ENCODE results near the gene CELF1. TPM values are rescaled to one million over a fixed set of nuclear protein-coding genes. Genes with fewer than 3 reads are reported as not detected.

CELF1 gene
- total and polyA plus RNA-seq, 2 of the 13 experiments (the other 11 are each of a cell fraction or from before 2014, with no cell fraction given) = 69.0 to 80.1 TPM

DNA sequence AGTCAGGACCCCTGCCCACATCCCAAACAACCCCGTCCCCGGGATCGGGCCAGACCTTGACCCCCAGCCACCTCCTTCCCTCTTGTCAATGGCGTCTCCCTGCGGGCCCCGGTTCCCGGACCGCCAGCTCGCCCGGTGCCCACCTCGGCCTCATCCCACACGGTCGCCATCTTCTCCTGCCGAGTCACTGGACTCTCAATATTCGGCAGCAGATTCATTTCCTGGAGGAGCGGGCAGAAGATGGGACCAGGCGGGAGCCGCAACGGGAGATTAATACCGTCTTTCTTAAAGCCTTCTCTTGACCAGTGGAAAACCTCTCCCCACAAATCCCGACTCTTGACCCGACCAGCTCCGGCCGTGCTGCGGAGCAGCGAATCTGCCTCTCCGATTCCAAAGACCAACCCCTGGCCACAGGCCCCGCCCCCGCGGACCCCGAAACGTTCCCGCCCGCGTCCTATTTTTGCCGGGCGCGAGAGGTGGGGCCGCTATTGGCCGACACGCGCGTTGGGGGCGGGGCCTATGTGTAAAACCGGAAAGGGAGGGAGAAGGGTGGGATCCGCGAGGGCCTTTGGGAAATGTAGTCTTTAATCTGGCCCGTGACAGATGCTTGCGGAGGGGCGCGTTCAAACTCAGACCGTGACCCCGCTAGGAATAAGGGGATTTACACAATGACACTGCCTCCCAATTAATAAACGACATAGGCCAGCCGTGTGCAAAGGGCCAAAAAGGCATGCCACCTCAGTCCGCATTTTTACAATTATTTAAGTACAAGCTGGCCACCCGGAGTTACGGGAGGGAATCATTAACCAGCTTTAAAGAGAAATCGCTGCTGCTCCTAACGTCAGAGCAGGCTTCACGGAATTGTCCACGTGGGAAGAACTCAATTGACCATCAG lies 126.6 kb downstream of the CELF1 start, which contains the start of gene PSMC3 (continued):
- TF ChIP-seq ZNF224 (CRISPR knock-in tag; IDR thresholded peaks at IDR 0.05) (no peak), PITX1 (CRISPR knock-in tag; IDR thresholded peaks at IDR 0.05) (no peak), SIX4 (CRISPR knock-in tag; IDR thresholded peaks at IDR 0.05) (0 out of 2 replicates have a peak, but pooled peaks have one; percentile 20), CSRNP2 (CRISPR knock-in tag; conservative IDR thresholded peaks at IDR 0.05; ENCODE audit: low read depth) (no peak), SUZ12 (IDR thresholded peaks at IDR 0.05; ENCODE audit: low read depth, low read length) (peak; percentile 57; the same call in 1 of the 2 replicates), ARID2 (CRISPR knock-in tag; IDR thresholded peaks at IDR 0.05; ENCODE audit: borderline replicate concordance) (0 out of 2 replicates have a peak, but pooled peaks have one; percentile 66), ZNF362 (CRISPR knock-in tag; IDR thresholded peaks at IDR 0.05; ENCODE audit: borderline replicate concordance) (no peak), ZNF10 (CRISPR knock-in tag; IDR thresholded peaks at IDR 0.05; ENCODE audit: borderline replicate concordance, low read depth) (no peak), ZNF329 (CRISPR knock-in tag; IDR thresholded peaks at IDR 0.05; ENCODE audit: low read depth) (no peak), ZNF703 (CRISPR knock-in tag; IDR thresholded peaks at IDR 0.05; ENCODE audit: borderline replicate concordance) (peak; percentile 41; the same call in 1 of the 2 replicates), ZMYM3 (CRISPR knock-in tag; IDR thresholded peaks at IDR 0.05) (peak; percentile 28; the same call in 1 of the 2 replicates), CC2D1A (CRISPR knock-in tag; IDR thresholded peaks at IDR 0.05) (no peak)
- TF ChIP-seq, protein P1, sequence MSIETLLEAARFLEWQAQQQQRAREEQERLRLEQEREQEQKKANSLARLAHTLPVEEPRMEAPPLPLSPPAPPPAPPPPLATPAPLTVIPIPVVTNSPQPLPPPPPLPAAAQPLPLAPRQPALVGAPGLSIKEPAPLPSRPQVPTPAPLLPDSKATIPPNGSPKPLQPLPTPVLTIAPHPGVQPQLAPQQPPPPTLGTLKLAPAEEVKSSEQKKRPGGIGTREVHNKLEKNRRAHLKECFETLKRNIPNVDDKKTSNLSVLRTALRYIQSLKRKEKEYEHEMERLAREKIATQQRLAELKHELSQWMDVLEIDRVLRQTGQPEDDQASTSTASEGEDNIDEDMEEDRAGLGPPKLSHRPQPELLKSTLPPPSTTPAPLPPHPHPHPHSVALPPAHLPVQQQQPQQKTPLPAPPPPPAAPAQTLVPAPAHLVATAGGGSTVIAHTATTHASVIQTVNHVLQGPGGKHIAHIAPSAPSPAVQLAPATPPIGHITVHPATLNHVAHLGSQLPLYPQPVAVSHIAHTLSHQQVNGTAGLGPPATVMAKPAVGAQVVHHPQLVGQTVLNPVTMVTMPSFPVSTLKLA (IDR thresholded peaks at IDR 0.05) = peak; percentile 72
- TF ChIP-seq, protein P2, sequence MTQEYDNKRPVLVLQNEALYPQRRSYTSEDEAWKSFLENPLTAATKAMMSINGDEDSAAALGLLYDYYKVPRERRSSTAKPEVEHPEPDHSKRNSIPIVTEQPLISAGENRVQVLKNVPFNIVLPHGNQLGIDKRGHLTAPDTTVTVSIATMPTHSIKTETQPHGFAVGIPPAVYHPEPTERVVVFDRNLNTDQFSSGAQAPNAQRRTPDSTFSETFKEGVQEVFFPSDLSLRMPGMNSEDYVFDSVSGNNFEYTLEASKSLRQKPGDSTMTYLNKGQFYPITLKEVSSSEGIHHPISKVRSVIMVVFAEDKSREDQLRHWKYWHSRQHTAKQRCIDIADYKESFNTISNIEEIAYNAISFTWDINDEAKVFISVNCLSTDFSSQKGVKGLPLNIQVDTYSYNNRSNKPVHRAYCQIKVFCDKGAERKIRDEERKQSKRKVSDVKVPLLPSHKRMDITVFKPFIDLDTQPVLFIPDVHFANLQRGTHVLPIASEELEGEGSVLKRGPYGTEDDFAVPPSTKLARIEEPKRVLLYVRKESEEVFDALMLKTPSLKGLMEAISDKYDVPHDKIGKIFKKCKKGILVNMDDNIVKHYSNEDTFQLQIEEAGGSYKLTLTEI (CRISPR knock-in tag; conservative IDR thresholded peaks at IDR 0.05) = no peak
- TF ChIP-seq, protein P3, sequence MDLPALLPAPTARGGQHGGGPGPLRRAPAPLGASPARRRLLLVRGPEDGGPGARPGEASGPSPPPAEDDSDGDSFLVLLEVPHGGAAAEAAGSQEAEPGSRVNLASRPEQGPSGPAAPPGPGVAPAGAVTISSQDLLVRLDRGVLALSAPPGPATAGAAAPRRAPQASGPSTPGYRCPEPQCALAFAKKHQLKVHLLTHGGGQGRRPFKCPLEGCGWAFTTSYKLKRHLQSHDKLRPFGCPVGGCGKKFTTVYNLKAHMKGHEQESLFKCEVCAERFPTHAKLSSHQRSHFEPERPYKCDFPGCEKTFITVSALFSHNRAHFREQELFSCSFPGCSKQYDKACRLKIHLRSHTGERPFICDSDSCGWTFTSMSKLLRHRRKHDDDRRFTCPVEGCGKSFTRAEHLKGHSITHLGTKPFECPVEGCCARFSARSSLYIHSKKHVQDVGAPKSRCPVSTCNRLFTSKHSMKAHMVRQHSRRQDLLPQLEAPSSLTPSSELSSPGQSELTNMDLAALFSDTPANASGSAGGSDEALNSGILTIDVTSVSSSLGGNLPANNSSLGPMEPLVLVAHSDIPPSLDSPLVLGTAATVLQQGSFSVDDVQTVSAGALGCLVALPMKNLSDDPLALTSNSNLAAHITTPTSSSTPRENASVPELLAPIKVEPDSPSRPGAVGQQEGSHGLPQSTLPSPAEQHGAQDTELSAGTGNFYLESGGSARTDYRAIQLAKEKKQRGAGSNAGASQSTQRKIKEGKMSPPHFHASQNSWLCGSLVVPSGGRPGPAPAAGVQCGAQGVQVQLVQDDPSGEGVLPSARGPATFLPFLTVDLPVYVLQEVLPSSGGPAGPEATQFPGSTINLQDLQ (CRISPR knock-in tag; IDR thresholded peaks at IDR 0.05) = 0 out of 2 replicates have a peak, but pooled peaks have one; percentile 51
- TF ChIP-seq, protein P4, sequence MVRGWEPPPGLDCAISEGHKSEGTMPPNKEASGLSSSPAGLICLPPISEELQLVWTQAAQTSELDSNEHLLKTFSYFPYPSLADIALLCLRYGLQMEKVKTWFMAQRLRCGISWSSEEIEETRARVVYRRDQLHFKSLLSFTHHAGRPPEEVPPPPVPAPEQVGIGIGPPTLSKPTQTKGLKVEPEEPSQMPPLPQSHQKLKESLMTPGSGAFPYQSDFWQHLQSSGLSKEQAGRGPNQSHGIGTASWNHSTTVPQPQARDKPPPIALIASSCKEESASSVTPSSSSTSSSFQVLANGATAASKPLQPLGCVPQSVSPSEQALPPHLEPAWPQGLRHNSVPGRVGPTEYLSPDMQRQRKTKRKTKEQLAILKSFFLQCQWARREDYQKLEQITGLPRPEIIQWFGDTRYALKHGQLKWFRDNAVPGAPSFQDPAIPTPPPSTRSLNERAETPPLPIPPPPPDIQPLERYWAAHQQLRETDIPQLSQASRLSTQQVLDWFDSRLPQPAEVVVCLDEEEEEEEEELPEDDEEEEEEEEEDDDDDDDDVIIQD (CRISPR knock-in tag; IDR thresholded peaks at IDR 0.05; ENCODE audit: low read depth) = no peak
